ENCODE data around the gene RBBP5.

DNA sequence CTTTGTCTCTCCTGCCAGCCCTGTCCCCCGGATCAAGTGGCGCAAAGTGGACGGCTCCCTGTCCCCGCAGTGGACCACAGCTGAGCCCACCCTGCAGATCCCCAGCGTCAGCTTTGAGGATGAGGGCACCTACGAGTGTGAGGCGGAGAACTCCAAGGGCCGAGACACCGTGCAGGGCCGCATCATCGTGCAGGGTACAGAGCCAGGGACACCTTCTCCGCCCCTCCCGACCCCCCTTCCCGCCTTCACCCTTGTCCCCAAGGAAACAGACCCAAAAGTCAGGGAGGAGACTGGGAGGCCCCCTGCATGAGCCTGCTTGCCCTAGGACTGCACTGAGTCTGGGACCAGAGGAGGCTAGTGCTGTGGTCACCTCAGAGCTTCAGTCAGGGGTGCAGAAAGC is 60.6 kb downstream of the RBBP5 start:
- TF ChIP-seq, protein P1, sequence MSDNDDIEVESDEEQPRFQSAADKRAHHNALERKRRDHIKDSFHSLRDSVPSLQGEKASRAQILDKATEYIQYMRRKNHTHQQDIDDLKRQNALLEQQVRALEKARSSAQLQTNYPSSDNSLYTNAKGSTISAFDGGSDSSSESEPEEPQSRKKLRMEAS (IDR thresholded peaks at IDR 0.05) = no peak
- TF ChIP-seq EGR1 (IDR thresholded peaks at IDR 0.05) = no peak
- TF ChIP-seq TAF1 (IDR thresholded peaks at IDR 0.05; ENCODE audit: low read depth) = no peak
- no peak for TF ChIP-seq ZBTB7A (IDR thresholded peaks at IDR 0.05; ENCODE audit: low read depth)
- TF ChIP-seq, protein P2, sequence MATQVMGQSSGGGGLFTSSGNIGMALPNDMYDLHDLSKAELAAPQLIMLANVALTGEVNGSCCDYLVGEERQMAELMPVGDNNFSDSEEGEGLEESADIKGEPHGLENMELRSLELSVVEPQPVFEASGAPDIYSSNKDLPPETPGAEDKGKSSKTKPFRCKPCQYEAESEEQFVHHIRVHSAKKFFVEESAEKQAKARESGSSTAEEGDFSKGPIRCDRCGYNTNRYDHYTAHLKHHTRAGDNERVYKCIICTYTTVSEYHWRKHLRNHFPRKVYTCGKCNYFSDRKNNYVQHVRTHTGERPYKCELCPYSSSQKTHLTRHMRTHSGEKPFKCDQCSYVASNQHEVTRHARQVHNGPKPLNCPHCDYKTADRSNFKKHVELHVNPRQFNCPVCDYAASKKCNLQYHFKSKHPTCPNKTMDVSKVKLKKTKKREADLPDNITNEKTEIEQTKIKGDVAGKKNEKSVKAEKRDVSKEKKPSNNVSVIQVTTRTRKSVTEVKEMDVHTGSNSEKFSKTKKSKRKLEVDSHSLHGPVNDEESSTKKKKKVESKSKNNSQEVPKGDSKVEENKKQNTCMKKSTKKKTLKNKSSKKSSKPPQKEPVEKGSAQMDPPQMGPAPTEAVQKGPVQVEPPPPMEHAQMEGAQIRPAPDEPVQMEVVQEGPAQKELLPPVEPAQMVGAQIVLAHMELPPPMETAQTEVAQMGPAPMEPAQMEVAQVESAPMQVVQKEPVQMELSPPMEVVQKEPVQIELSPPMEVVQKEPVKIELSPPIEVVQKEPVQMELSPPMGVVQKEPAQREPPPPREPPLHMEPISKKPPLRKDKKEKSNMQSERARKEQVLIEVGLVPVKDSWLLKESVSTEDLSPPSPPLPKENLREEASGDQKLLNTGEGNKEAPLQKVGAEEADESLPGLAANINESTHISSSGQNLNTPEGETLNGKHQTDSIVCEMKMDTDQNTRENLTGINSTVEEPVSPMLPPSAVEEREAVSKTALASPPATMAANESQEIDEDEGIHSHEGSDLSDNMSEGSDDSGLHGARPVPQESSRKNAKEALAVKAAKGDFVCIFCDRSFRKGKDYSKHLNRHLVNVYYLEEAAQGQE (IDR thresholded peaks at IDR 0.05; ENCODE audit: low read depth) = no peak
- no peak for TF ChIP-seq CREB1 (IDR thresholded peaks at IDR 0.05; ENCODE audit: low read depth)
- no peak for TF ChIP-seq YY1 (IDR thresholded peaks at IDR 0.05; ENCODE audit: low read depth)
- no peak for TF ChIP-seq TEAD4 (IDR thresholded peaks at IDR 0.05)
- TF ChIP-seq FOXM1 (IDR thresholded peaks at IDR 0.05; ENCODE audit: borderline replicate concordance, low read depth) = no peak
- no peak for TF ChIP-seq RAD21 (IDR thresholded peaks at IDR 0.05; ENCODE audit: low read depth)
- TF ChIP-seq EP300 (IDR thresholded peaks at IDR 0.05; ENCODE audit: borderline replicate concordance) = no peak
- TF ChIP-seq CEBPB (IDR thresholded peaks at IDR 0.05) = no peak
- no peak for TF ChIP-seq TCF12 (IDR thresholded peaks at IDR 0.05; ENCODE audit: low read depth)
